ENCODE results near the gene NMD3.

DNA sequence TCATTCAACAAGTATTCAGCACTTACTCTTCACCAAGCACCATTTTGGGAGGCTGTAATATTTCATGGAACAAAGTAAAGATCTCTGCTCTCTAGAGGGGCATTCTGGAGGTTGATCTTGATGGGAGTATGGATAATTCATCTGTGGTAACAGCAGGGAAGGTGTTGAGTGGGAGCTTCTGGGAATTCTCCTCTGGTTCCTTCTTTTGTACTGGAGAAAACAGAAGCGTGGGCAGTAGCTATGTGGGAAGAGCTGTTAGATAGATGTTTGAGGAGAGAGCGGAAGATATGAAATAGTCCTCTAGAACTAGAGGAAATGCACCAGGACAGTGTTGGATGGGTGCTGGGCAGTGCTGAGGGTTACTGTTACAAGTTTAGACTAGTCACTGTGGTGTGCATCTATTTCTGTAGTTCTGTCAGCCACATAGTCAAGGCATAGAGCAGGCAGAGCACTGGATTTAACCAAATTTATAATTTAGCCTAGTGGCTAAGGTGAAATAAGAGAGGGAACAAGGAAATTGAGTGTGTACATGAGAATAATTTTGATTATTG is 9.6 kb downstream of the NMD3 start:
- TF ChIP-seq, protein P1, sequence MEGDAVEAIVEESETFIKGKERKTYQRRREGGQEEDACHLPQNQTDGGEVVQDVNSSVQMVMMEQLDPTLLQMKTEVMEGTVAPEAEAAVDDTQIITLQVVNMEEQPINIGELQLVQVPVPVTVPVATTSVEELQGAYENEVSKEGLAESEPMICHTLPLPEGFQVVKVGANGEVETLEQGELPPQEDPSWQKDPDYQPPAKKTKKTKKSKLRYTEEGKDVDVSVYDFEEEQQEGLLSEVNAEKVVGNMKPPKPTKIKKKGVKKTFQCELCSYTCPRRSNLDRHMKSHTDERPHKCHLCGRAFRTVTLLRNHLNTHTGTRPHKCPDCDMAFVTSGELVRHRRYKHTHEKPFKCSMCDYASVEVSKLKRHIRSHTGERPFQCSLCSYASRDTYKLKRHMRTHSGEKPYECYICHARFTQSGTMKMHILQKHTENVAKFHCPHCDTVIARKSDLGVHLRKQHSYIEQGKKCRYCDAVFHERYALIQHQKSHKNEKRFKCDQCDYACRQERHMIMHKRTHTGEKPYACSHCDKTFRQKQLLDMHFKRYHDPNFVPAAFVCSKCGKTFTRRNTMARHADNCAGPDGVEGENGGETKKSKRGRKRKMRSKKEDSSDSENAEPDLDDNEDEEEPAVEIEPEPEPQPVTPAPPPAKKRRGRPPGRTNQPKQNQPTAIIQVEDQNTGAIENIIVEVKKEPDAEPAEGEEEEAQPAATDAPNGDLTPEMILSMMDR (IDR thresholded peaks at IDR 0.05): no peak
- TF ChIP-seq EZH2phosphoT487 (IDR thresholded peaks at IDR 0.05; ENCODE audit: borderline replicate concordance, low read depth) (no peak), EP300 (IDR thresholded peaks at IDR 0.05; ENCODE audit: borderline replicate concordance in 1 of 2, low read depth in 1 of 2, low read length in 1 of 2) (no peak), POLR2AphosphoS5 (IDR thresholded peaks at IDR 0.05; ENCODE audit: low read depth, low read length) (no peak), MXI1 (IDR thresholded peaks at IDR 0.05; ENCODE audit: low read depth, low read length) (no peak), TCF12 (IDR thresholded peaks at IDR 0.05) (no peak)
- TF ChIP-seq, protein P2, sequence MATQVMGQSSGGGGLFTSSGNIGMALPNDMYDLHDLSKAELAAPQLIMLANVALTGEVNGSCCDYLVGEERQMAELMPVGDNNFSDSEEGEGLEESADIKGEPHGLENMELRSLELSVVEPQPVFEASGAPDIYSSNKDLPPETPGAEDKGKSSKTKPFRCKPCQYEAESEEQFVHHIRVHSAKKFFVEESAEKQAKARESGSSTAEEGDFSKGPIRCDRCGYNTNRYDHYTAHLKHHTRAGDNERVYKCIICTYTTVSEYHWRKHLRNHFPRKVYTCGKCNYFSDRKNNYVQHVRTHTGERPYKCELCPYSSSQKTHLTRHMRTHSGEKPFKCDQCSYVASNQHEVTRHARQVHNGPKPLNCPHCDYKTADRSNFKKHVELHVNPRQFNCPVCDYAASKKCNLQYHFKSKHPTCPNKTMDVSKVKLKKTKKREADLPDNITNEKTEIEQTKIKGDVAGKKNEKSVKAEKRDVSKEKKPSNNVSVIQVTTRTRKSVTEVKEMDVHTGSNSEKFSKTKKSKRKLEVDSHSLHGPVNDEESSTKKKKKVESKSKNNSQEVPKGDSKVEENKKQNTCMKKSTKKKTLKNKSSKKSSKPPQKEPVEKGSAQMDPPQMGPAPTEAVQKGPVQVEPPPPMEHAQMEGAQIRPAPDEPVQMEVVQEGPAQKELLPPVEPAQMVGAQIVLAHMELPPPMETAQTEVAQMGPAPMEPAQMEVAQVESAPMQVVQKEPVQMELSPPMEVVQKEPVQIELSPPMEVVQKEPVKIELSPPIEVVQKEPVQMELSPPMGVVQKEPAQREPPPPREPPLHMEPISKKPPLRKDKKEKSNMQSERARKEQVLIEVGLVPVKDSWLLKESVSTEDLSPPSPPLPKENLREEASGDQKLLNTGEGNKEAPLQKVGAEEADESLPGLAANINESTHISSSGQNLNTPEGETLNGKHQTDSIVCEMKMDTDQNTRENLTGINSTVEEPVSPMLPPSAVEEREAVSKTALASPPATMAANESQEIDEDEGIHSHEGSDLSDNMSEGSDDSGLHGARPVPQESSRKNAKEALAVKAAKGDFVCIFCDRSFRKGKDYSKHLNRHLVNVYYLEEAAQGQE (IDR thresholded peaks at IDR 0.05; ENCODE audit: low read depth, low read length): no peak

Data from SK-N-SH (cell line).